Dermis blood vessel endothelial cell (primary cell): ENCODE results near the gene BARX2. TPM values are rescaled to one million over a fixed set of nuclear protein-coding genes. Genes with fewer than 3 reads are reported as not detected.
"Not testable (repeated sequence)": the region's sequence is repeated elsewhere in the genome, so short reads cannot be mapped to it uniquely, and the experiment has no call there.

Source experiments
- DNase-seq: peaks from one replicate; pipeline ENCODE4 v3.0.0; 2010
- total RNA-seq: library from RNA; depleted of rRNA; stranded (reverse); fragments of >200 nt; gene quantifications from 2 replicates; pipeline ENCODE4 v1.2.3, GENCODE V29; 2014

The BARX2 gene
- not detected in 2 replicates for total RNA-seq

DNA sequence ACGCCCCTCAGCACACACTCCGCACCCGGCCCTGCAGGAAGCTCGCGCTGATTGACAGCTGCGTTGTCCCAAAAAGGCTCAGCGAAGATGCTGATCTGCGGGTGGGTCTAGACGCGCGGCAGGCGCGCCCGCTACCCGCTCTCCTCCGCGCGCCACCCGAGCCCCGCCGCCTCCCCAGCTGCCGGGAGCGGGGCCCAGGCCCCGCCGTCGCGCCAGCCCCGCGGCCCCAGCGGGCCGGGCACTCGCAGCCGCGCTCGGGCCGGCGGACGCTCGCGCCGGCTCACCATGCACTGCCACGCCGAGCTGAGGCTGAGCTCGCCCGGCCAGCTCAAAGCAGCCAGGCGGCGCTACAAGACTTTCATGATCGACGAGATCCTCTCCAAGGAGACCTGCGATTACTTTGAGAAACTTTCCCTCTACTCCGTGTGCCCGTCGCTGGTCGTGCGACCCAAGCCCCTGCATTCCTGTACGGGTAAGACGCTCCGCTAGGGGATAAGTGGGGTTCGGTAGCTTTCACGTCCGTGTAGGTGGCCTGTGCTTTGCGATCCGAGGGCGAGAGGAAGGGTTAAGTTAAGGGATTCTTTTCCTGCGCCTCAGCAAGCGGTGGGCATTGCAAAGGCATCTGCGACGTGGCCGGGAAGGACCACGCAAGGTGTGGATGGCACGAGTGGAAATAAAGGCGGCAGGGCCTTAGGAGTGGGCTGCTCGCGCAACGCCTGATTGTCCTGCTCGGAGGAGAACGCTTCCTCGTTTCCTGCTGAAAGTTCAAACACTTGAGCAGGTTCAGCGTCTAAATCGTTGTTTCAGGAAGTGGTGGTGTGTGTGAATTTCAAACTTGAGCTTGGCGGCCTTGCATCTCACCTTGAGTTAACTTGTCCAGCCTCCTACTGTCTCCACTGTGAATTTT, at the start of gene BARX2:
BARX2 (plus strand) TSS at position 98 of the 907 bp plus-strand sequence; CDS start at position 286, 188 bp downstream.
- peak; percentile 74 for DNase-seq

GRCh38 chr11:129326921-129327320, 48.7 kb upstream of the BARX2 start:
- no peak for DNase-seq

DNA sequence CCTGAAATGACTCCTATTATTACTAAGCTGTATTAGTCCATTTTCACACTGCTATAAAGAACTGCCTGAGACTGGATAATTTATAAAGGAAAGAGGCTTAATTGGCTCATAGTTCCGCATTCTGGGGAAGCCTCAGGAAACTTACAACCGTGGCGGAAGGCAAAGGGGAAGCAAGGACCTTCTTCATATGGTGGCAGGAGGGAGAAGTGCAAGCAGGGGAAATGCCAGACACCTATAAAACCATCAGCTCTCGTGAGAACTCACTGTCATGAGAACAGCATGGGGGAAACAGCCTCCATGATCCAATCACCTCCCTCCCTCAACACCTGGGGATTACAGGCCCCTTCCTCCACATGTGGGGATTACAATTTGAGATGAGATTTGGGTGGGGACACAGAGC, 47.9 kb upstream of the BARX2 start:
- DNase-seq, result not testable (repeated sequence)

DNA sequence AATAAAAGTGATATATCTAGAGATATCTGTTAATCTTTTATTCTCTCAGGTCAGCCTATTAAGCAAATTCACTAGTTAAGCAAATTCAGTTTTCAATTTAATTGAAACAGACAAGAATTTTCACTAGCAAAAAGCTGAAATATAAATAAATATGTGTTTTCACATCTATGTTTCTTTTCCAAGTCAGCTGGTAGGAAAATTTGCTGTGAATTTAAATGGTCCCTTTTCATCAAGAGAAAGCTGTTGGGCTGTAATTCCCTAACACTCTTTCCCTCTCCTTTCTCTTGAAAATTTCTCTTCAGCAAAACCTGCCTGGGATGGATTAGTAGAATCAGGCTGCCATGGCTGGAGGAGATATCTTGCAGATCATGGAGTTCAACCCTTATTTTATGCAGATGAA, 46.9 kb upstream of the BARX2 start:
- no peak for DNase-seq

- DNase-seq, result peak; percentile 13
Measured at GRCh38 chr11:129331217-129331616, 44.4 kb upstream of the BARX2 start.

GRCh38 chr11:129331871-129332274, 43.8 kb upstream of the BARX2 start:
- peak; percentile 85 for DNase-seq

- DNase-seq, result no peak
Measured at GRCh38 chr11:129333873-129334272, 41.8 kb upstream of the BARX2 start.

- not testable (repeated sequence) for DNase-seq
Measured at GRCh38 chr11:129344301-129344940, 31.2 kb upstream of the BARX2 start.

DNA sequence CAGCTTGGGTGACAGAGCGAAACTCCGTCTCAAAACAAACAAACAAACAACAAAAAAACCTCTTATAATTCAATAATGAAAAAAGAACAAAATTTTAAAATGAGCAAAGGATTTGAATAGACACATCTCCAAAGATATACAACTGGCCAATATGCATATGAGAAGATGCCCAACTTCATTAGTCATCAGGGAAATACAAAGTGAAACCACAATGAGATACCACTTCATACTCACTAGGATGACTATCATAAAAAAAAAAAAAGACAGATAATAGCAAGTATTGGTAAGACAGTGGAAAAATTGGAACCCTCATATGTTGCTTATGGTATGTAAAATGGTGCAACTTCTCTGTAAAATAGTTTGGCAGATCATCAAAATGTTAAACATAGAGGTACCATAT, 28.7 kb upstream of the BARX2 start:
- no peak for DNase-seq

DNA sequence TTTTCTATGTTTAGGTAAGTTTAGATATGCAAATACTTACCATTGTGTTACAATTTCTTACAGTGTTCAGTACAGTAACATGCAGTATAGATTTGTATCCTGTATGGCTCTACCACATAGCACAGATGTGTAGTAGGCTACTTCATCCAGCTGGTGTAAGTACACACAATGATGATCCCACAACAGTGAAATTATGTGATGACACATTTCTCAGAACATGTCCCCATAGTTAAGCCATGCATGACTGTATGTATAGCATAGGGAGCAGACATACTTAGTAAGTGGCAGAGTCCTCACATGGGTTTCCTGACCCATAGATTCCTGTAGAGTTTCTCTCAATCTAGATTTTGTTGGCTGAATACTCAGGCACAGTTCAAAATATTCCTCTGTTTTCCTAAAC, 26.8 kb upstream of the BARX2 start:
- no peak for DNase-seq

- no peak for DNase-seq
Measured at GRCh38 chr11:129352676-129353075, 23.0 kb upstream of the BARX2 start.

DNA sequence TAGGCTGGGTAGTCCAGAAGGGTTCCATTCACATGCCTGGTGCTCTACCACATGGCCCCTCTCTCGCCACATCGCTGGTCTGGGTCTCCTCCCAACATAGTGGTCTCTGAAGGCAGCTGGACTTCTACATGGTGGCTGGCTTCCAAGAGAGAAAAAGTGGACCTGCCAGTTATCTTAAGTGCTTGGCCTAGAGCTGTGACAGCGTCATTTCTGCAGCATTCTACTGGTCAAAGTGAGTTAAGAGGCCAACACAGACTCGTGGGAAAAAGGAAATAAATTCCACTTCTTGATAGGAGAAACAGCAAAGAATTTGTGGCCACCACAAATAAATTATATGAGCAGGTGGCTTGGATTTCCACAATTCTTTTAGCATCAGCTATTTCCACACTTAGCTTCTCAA, 21.0 kb upstream of the BARX2 start:
- DNase-seq, result no peak

DNA sequence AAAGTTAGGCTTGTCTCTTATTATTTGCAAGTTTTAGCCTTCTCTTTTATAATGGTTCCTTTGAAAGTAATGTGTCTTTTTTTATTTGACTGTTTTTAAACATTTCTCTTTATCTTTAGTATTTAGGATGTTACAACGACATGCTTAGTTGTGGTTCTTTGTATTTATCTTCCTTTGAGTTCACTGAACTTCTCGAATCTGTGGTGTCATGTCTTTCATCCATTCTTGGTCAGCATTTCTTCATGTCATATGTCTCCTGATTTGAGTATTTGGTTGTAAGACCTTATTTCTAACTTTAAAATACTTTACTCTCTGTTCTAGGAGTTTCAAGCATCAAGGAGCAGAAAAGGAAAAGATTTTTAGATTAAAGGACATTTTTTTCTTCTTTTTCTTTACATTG, 15.9 kb upstream of the BARX2 start:
- no peak for DNase-seq

GRCh38 chr11:129364143-129364654, 11.4 kb upstream of the BARX2 start:
- DNase-seq, result peak; percentile 94

DNA sequence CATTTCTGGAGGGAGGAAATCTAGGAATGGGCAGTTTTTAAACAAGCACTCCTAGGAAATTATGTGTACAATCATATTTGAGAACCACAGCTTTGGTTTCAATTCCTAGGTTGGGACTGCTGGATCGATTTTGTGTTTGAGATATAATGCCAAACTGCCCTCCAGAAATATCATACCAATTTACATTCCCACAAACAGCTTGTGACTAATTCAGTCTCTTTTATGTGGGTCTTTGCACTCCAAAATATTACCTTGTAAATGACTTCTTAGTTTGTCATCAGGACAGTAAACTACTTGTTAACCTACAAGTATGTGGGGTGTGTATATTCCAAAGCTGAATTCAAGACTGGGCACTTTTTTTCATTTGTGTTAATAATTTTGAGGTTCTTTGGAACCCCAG, 9.8 kb upstream of the BARX2 start:
- DNase-seq, result no peak

DNA sequence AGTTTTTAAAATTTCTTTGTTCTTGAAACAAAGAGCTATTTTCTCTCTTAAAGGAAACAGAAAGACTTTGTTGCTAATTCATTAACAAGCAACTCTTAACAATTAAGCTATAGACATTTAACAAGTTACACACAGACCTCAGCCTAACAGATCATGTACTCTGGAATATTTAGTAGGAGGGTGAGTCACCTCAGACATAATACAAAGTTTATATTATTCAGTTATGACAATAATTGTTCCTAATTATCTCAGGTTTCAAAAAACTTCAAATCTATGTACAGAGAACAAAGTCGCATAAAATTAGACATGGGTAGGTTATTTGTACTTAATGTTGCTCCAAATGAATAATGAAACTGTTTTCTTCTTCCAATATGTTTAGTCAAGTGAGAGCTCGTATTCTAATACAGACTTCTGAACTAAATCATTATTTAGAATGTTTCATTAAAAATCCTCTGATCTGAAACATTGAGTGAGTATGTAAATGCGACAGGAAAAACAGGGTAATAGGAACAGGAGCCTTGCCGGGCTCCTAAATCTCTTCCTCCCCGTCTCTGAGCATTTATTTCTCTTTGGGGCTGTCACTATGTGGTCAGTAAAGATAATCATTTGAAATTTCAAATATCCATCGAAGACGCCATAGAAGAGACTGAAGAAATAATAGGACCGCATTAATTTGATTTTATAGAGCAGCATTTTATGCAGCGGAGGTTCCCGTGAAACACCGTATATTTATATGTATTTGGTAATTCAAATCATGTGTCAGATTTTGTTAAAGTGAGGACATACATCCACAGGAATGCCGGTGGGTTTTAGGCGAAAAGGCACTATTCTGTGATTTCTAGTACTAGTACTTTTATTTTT, 8.7 kb upstream of the BARX2 start:
- no peak for DNase-seq

GRCh38 chr11:129368889-129369672, 6.6 kb upstream of the BARX2 start:
- DNase-seq, result no peak

- no peak for DNase-seq
Measured at GRCh38 chr11:129370715-129371114, 4.9 kb upstream of the BARX2 start.

DNA sequence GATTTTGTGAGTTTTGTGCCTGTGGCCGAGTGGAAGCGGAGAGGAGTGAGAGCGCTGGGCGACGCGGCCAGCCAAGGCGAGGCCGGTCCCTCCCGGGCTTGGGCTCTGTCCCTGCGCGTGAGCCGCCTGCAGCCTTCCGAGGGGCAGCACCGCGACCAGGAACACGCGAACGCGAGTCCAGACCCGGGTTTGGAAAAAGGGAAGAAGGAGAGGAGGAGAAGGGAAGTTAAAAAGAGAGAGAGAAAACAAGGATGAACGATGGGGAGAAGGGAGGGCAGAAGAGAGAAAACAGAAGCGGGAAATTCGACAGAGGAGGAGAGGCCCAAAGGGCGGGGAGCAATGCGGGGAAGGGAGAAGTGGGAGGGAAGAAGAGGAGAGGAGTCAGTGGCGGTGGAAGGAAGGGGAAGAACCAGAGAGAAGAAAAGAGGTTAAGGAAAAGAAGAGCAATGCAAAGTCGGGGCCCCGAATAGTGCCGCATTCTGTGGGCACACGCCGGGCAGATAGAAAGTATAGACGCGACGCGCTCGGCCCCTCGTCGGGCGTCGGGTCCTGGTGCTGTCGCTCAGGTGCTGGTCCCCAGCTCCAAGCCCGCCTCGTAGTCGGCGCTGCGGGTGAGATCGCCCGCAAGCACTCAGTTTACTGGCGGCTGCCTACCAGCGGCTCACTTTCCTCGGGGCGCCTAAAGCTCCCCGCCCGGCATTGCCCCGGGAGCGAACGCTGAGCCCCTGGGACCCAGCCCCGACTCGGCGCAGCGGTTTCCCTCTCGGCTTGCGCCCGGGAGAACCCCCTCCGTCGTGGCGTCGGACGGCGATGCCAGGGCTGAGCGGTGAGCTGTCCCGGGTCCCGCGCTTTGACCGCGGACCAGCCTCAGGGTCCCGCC, 2.8 kb upstream of the BARX2 start:
- DNase-seq, result no peak

DNA sequence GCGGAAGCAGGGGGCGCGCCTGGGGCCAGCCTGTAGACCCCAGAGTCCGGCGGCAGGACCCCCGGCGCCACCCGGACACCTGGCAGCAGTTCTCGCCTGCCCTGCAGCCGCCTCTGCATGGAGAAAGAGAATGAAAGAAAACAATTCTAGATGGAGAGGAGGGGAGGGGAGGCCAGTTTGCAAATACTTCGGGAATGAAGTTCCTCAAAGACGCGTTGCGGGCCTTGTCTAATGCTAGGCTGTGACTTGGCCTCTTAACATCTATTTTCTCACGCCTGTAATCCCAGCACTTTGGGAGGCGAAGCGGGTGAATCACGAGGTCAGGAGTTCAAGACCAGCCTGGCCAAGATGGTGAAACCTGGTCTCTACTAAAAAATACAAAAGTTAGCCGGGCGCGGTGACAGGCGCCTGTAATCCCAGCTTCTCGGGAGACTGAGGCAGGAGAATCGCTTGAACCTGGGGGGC, 2.1 kb upstream of the BARX2 start:
- DNase-seq, result no peak
